Measurements from ENCODE around the gene HMG20A. TPM values are rescaled to one million over a fixed set of nuclear protein-coding genes. Genes with fewer than 3 reads are reported as not detected.

The HMG20A gene
- polyA plus RNA-seq, 1 donor from 2014 or later, result 52.2 TPM

DNA sequence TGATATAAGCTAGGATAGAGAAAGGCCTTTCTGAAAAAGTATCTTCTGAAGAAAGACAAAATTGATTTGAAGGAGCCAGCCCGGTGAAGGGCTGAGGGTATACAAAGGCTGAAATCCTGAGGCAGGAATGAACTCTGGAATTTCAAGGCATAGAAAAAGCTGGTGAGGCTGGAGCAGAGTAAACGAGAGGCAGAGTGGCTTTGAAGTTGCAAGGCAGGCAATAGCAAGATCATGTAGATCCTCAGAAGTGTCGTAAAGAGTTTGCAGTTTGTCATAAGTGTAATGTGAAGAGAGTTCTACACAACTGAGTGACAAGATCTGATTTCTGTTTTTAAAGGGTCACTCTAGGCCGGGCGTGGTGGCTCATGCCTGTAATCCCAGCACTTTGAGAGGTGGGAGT is 69.0 kb downstream of the HMG20A start:
- H4K20me1 ChIP-seq (ENCODE audit: insufficient read depth), result no peaks in the 10 kb centered on the region
- no peaks in the 10 kb centered on the region for H3K9me2 ChIP-seq (ENCODE audit: insufficient read depth, low read length)
- no peak overlapping the region for H3K9ac ChIP-seq (ENCODE audit: low read length)
- no peak overlapping the region for H3K27ac ChIP-seq (ENCODE audit: low read length)
- no peak overlapping the region for H3K4me3 ChIP-seq (ENCODE audit: low read length)
- no peaks in the 10 kb centered on the region for H3K79me2 ChIP-seq (replicated peaks; ENCODE audit: insufficient read depth, low read length)
- TF ChIP-seq, protein P1, sequence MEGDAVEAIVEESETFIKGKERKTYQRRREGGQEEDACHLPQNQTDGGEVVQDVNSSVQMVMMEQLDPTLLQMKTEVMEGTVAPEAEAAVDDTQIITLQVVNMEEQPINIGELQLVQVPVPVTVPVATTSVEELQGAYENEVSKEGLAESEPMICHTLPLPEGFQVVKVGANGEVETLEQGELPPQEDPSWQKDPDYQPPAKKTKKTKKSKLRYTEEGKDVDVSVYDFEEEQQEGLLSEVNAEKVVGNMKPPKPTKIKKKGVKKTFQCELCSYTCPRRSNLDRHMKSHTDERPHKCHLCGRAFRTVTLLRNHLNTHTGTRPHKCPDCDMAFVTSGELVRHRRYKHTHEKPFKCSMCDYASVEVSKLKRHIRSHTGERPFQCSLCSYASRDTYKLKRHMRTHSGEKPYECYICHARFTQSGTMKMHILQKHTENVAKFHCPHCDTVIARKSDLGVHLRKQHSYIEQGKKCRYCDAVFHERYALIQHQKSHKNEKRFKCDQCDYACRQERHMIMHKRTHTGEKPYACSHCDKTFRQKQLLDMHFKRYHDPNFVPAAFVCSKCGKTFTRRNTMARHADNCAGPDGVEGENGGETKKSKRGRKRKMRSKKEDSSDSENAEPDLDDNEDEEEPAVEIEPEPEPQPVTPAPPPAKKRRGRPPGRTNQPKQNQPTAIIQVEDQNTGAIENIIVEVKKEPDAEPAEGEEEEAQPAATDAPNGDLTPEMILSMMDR (IDR thresholded peaks at IDR 0.05; ENCODE audit: poor library complexity, severe bottlenecking), result no peak
- TF ChIP-seq EZH2 (IDR thresholded peaks at IDR 0.05; ENCODE audit: borderline replicate concordance, insufficient read depth, low read length, poor library complexity, severe bottlenecking) (no peak), POLR2AphosphoS5 (IDR thresholded peaks at IDR 0.05) (no peak), RAD21 (conservative IDR thresholded peaks at IDR 0.05) (no peak), SMC3 (conservative IDR thresholded peaks at IDR 0.05; ENCODE audit: poor library complexity) (no peak), TAF1 (IDR thresholded peaks at IDR 0.05; ENCODE audit: low read depth) (no peak), MXI1 (conservative IDR thresholded peaks at IDR 0.05; ENCODE audit: poor library complexity, severe bottlenecking) (no peak)
- TF ChIP-seq, protein P2, sequence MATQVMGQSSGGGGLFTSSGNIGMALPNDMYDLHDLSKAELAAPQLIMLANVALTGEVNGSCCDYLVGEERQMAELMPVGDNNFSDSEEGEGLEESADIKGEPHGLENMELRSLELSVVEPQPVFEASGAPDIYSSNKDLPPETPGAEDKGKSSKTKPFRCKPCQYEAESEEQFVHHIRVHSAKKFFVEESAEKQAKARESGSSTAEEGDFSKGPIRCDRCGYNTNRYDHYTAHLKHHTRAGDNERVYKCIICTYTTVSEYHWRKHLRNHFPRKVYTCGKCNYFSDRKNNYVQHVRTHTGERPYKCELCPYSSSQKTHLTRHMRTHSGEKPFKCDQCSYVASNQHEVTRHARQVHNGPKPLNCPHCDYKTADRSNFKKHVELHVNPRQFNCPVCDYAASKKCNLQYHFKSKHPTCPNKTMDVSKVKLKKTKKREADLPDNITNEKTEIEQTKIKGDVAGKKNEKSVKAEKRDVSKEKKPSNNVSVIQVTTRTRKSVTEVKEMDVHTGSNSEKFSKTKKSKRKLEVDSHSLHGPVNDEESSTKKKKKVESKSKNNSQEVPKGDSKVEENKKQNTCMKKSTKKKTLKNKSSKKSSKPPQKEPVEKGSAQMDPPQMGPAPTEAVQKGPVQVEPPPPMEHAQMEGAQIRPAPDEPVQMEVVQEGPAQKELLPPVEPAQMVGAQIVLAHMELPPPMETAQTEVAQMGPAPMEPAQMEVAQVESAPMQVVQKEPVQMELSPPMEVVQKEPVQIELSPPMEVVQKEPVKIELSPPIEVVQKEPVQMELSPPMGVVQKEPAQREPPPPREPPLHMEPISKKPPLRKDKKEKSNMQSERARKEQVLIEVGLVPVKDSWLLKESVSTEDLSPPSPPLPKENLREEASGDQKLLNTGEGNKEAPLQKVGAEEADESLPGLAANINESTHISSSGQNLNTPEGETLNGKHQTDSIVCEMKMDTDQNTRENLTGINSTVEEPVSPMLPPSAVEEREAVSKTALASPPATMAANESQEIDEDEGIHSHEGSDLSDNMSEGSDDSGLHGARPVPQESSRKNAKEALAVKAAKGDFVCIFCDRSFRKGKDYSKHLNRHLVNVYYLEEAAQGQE (IDR thresholded peaks at IDR 0.05; ENCODE audit: borderline replicate concordance), result no peak
- no peaks in the 10 kb centered on the region for H3K27me3 ChIP-seq (ENCODE audit: insufficient read depth, low read depth, low read length)
- H3F3A ChIP-seq (ENCODE audit: insufficient read depth, low read length, poor library complexity, severe bottlenecking), result no peaks in the 10 kb centered on the region
- H3K36me3 ChIP-seq (ENCODE audit: insufficient read depth, low read length), result no peaks in the 10 kb centered on the region
- no peaks in the 10 kb centered on the region for H3K9me3 ChIP-seq (ENCODE audit: low read length)
- no peak overlapping the region for H2AFZ ChIP-seq (ENCODE audit: low read depth, low read length)
- H3K4me2 ChIP-seq (ENCODE audit: low read length), result no peak overlapping the region

DNA sequence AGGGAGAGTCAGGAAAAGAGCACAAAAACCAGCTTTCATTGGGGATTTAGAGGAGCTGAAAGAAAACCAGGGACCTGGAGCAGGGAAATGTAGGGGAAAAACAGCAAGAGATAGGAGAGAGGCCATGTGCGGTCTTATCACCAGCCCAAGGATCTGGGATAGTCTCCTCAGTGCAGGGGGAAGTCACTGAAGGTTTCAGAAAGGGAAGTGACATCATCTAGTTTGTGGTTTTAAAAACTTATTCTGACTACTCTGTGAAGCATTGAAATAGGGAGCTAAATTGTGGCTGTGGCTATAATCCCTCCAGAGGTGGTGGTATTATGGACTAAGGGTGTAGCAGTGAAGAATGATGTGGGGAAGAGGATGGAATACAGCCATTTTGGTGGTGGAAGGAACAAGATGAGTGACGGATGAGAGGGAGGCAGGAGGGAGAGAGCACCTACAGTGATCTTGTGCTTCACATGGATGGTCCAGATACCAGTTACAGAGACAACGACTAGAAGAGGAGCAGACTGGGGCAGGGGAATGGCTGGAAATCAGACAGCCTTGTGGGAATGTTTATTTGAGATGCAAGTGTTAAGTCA is 72.7 kb downstream of the HMG20A start:
- no peak overlapping the region for H3K27ac ChIP-seq (ENCODE audit: low read length)
- TF ChIP-seq RAD21 (conservative IDR thresholded peaks at IDR 0.05) (no peak), EP300 (conservative IDR thresholded peaks at IDR 0.05; ENCODE audit: poor library complexity, severe bottlenecking) (no peak), POLR2AphosphoS5 (IDR thresholded peaks at IDR 0.05) (no peak), EZH2 (IDR thresholded peaks at IDR 0.05; ENCODE audit: borderline replicate concordance, insufficient read depth, low read length, poor library complexity, severe bottlenecking) (no peak)
- TF ChIP-seq, protein P2 (IDR thresholded peaks at IDR 0.05; ENCODE audit: borderline replicate concordance), result no peak
- TF ChIP-seq, protein P1 (IDR thresholded peaks at IDR 0.05; ENCODE audit: poor library complexity, severe bottlenecking), result no peak
- no peaks in the 10 kb centered on the region for H3K27me3 ChIP-seq (ENCODE audit: insufficient read depth, low read depth, low read length)
- H3K9me2 ChIP-seq (ENCODE audit: insufficient read depth, low read length), result no peaks in the 10 kb centered on the region
- no peak overlapping the region for H3K4me3 ChIP-seq (ENCODE audit: low read length)
- H4K20me1 ChIP-seq (ENCODE audit: insufficient read depth), result no peaks in the 10 kb centered on the region
- H3K79me2 ChIP-seq (replicated peaks; ENCODE audit: insufficient read depth, low read length), result no peaks in the 10 kb centered on the region
- no peak overlapping the region for H3K4me2 ChIP-seq (ENCODE audit: low read length)
- no peaks in the 10 kb centered on the region for H3K9me3 ChIP-seq (ENCODE audit: low read length)
- no peaks in the 10 kb centered on the region for H3K36me3 ChIP-seq (ENCODE audit: insufficient read depth, low read length)
- H3K9ac ChIP-seq (ENCODE audit: low read length), result no peak overlapping the region
- H2AFZ ChIP-seq (ENCODE audit: low read depth, low read length), result no peak overlapping the region
- H3F3A ChIP-seq (ENCODE audit: insufficient read depth, low read length, poor library complexity, severe bottlenecking), result no peaks in the 10 kb centered on the region
